ENCODE results near the gene FBXL2. TPM values are rescaled to one million over a fixed set of nuclear protein-coding genes. Genes with fewer than 3 reads are reported as not detected.

Gene FBXL2
- total and polyA plus RNA-seq, 7 donors = 1.2 to 17.2 (median 10.3) TPM; not detected in 2

DNA sequence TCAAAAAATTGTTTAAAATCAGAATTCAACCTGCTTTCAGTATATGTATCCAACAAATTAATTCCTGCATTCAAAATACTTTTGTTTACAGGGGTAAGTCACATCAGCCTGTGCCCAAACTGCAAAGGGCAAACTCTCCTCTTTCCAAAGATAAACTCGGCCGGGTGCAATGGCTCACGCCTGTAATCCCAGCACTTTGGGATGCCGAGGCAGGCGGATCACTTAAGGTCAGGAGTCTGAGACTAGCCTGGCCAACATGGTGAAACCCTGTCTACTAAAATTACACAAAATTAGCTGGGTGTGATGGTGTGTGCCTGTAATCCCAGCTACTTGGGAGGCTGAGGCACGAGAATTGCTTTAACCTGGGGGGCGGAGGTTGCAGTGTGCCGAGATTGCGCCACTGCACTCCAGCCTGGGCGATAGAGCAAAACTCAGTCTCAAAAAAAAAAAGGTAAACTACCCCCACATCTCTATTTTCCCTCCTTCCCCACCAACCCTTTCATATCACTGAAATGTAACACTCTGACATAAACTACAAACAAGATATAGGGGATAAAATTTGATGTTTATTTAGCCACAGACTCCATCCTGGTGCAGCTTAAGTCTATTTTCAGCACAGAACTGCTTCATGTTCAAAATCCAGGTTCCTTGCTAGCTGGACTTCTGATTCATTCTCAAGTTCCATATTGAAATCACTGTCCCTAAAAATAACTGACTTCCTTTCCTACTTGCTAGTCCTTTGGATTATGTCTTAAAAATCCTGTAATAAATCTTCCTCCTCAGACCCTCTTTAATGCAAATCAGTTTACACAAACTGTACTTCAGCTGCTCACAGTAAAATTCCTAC, 147.6 kb downstream of the FBXL2 start:
- 92 to 94% methylated on average over 10 of the region's 10 CpGs for WGBS, 2 donors
- Histone ChIP-seq H3K36me3 (peaks cover 0 to 52% (median 4%) of the 10 kb centered on the region in 4 donors), H3K27me3 (no peaks in the 10 kb centered on the region), H3K4me3 (no peak overlapping the region), H3K9me3 (no peaks in the 10 kb centered on the region), H3K27ac (no peak overlapping the region), H3K4me1 (peaks cover 0 to 25% (median 16%) of the 10 kb centered on the region in 4 donors)
- no peak for DNase-seq
- intact Hi-C loops (cut with DNase I) = no loop called here
- no peak for TF ChIP-seq EP300 (IDR thresholded peaks at IDR 0.05)
- TF ChIP-seq POLR2AphosphoS5 (IDR thresholded peaks at IDR 0.05) = no peak
- TF ChIP-seq, protein P1, sequence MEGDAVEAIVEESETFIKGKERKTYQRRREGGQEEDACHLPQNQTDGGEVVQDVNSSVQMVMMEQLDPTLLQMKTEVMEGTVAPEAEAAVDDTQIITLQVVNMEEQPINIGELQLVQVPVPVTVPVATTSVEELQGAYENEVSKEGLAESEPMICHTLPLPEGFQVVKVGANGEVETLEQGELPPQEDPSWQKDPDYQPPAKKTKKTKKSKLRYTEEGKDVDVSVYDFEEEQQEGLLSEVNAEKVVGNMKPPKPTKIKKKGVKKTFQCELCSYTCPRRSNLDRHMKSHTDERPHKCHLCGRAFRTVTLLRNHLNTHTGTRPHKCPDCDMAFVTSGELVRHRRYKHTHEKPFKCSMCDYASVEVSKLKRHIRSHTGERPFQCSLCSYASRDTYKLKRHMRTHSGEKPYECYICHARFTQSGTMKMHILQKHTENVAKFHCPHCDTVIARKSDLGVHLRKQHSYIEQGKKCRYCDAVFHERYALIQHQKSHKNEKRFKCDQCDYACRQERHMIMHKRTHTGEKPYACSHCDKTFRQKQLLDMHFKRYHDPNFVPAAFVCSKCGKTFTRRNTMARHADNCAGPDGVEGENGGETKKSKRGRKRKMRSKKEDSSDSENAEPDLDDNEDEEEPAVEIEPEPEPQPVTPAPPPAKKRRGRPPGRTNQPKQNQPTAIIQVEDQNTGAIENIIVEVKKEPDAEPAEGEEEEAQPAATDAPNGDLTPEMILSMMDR (IDR thresholded peaks at IDR 0.05) = no peak
- no peak for TF ChIP-seq POLR2A (IDR thresholded peaks at IDR 0.05)

DNA sequence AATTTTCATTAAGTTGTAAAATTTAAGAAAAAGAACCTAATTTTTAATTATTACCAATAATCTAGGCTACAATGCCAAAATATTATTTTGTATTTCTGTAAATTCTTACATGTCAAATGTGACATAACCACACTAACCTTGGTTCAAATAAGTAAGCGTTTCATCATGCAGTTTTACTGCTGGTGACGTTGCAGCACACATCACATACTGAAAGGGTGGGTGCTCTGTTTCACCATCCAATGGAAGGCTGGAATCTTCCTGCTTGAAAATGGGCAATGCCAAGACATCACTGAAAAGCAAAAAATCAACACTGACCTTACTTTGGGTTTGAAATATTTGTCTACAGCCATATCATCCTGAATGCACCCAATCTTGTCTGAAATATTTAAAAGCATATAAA, 148.2 kb downstream of the FBXL2 start:
- DNase-seq = no peak
- WGBS, 2 donors = 68 to 72% methylated on average over 2 of the region's 2 CpGs
- no peaks in the 10 kb centered on the region for H3K9me3 ChIP-seq
- H3K27ac ChIP-seq = no peak overlapping the region
- no peak overlapping the region for H3K4me3 ChIP-seq
- H3K36me3 ChIP-seq = peaks cover 0 to 49% (median 4%) of the 10 kb centered on the region in 4 donors
- TF ChIP-seq EP300 (IDR thresholded peaks at IDR 0.05) (no peak), POLR2A (IDR thresholded peaks at IDR 0.05) (no peak), POLR2AphosphoS5 (IDR thresholded peaks at IDR 0.05) (no peak)
- TF ChIP-seq, protein P1 (IDR thresholded peaks at IDR 0.05) = no peak
- intact Hi-C loops (cut with DNase I) = no loop called here
- peaks cover 0 to 31% (median 20%) of the 10 kb centered on the region in 4 donors for H3K4me1 ChIP-seq
- H3K27me3 ChIP-seq = no peaks in the 10 kb centered on the region

DNA sequence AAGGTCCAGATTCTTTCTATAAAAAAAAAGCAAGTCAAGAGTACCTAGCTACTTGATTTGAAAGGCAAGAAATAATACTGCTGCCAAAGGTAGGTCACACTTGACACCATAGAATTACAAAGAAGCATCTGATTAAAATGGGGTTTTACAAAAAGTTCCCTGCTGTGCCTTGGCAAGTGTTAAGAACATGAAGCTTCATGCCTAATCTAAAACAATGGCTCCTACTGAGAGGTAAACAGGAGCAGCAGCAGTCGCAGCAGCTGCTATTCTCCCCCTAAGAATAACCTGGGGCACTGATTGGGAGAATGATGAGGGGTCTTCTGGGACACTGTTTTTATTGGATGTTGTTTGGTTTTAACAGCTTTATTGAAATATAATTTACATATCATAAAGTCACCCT, 148.8 kb downstream of the FBXL2 start:
- Histone ChIP-seq H3K4me1 (peaks cover 0 to 35% (median 25%) of the 10 kb centered on the region in 4 donors), H3K4me3 (no peak overlapping the region), H3K9me3 (no peaks in the 10 kb centered on the region), H3K36me3 (peaks cover 0 to 43% (median 3%) of the 10 kb centered on the region in 4 donors), H3K27me3 (no peaks in the 10 kb centered on the region), H3K27ac (no peak overlapping the region)
- intact Hi-C loops (cut with DNase I) = no loop called here
- DNase-seq = no peak
- TF ChIP-seq EP300 (IDR thresholded peaks at IDR 0.05) = no peak
- TF ChIP-seq POLR2AphosphoS5 (IDR thresholded peaks at IDR 0.05) = no peak
- no peak for TF ChIP-seq POLR2A (IDR thresholded peaks at IDR 0.05)
- TF ChIP-seq, protein P1 (IDR thresholded peaks at IDR 0.05) = no peak
- WGBS, 2 donors = 62 to 92% methylated on average over 1 of the region's 1 CpG

DNA sequence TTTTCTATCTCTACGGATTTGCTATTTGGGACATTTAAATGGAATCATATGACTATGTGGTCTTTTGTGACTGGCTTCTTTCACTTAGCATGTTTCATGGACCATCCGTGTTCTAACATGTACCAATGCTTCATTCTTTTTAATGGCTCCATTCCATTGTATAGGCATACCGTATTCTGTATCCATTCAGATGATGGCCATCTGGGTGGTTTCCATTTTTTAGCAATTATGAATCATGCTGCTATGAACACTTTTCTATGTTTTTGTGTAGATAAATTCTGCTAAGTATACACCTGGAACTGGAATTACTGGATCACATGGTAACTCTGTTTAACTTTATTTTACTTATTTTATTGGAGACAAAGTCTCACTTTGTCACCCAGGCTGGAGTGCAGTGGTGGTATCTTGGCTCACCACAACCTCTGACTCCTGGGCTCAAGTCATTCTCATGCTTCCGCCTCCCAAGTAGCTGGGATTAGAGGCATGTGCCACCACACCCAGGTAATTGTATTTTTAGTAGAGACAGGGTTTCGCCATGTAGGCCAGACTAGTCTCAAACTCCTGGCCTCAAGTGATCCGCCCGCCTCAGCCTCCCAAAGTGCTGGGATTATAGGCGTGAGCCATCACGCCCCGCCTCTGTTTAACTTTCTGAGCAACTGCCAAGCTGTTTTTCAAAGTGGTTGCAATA, 149.5 kb downstream of the FBXL2 start:
- Histone ChIP-seq H3K36me3 (peaks cover 0 to 36% (median 0%) of the 10 kb centered on the region in 4 donors), H3K4me1 (peaks cover 0 to 40% (median 28%) of the 10 kb centered on the region in 4 donors)
- intact Hi-C loops (cut with DNase I) = no loop called here

More for the DNA sequence above, 149.5 kb downstream of the FBXL2 start:
- Histone ChIP-seq H3K9me3 (no peaks in the 10 kb centered on the region), H3K27me3 (no peaks in the 10 kb centered on the region), H3K27ac (no peak overlapping the region), H3K4me3 (no peak overlapping the region)
- TF ChIP-seq POLR2A (IDR thresholded peaks at IDR 0.05) (no peak), EP300 (IDR thresholded peaks at IDR 0.05) (no peak), POLR2AphosphoS5 (IDR thresholded peaks at IDR 0.05) (no peak)
- TF ChIP-seq, protein P1 (IDR thresholded peaks at IDR 0.05) = no peak
- WGBS, 2 donors = 16 to 73% methylated on average over 10 of the region's 10 CpGs
- DNase-seq = no peak
